Chondrocyte (in vitro differentiated cells): ENCODE measurements around the gene TCTN1. TPM values are rescaled to one million over a fixed set of nuclear protein-coding genes. Genes with fewer than 3 reads are reported as not detected.
"Not testable (repeated sequence)": the region's sequence is repeated elsewhere in the genome, so short reads cannot be mapped to it uniquely, and the experiment has no call there.

Source experiments
- DNase-seq: peaks from one replicate; pipeline ENCODE4 v3.0.0; 2021; ENCODE audit warnings: mixed read lengths, low spot score
- H3K27ac Mint-ChIP-seq: one replicate; pipeline ENCODE4 v1.8.0; 2021; ENCODE audit warnings: mild to moderate bottlenecking, moderate library complexity, mixed read lengths; ENCODE audit not compliant: unreplicated experiment
- H3K27me3 Mint-ChIP-seq: 2 replicates; pipeline ENCODE4 v1.8.0; 2021; ENCODE audit warnings: low read depth, mixed read lengths
- H3K36me3 Mint-ChIP-seq: 2 replicates; pipeline ENCODE4 v1.8.0; 2021; ENCODE audit warnings: low read depth, mixed read lengths
- H3K4me1 Mint-ChIP-seq: 2 replicates; pipeline ENCODE4 v1.8.0; 2021; ENCODE audit warnings: low read depth, mild to moderate bottlenecking, mixed read lengths
- H3K4me3 Mint-ChIP-seq: one replicate; pipeline ENCODE4 v1.8.0; 2021; ENCODE audit warnings: mild to moderate bottlenecking, moderate library complexity, mixed read lengths; ENCODE audit not compliant: unreplicated experiment
- H3K9me3 Mint-ChIP-seq: 2 replicates; pipeline ENCODE4 v1.8.0; 2021; ENCODE audit warnings: low read depth, mixed read lengths
- total RNA-seq: library from RNA; stranded (reverse); gene quantifications from 3 replicates; pipeline ENCODE4 v1.2.1, GENCODE V29; 2021
- TF ChIP-seq, protein P1 (sequence below): fragments of 200-600 bp; sonication (generic); IDR thresholded peaks from 2 replicates; pipeline ENCODE4 v1.5.0; 2021; ENCODE audit warnings: antibody characterized with exemption, mild to moderate bottlenecking, moderate library complexity

TCTN1 gene
- total RNA-seq, 1 donor from 2014 or later, result 32.9 TPM

DNA sequence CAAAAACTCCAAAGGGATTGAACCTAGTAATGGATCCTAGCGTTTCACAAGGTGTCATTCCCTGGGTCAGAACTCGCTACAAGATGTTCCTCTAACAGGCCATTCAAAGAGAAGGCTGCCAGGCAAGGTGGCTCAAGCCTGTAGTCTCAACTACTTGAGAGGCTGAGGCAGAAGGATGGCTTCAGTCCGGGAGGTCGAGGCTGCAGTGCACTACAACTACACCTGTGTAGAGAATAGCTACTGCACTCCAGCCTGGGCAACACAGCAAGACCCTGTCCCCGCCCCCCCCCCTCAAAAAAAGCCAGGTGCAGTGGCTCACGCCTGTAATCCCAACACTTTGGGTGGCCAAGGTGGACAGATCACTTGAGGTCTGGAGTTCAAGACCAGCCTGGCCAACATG is 45.2 kb upstream of the TCTN1 start:
- peaks cover 5% of the 10 kb centered on the region for H3K36me3 Mint-ChIP-seq
- H3K4me1 Mint-ChIP-seq, result peaks cover 24% of the 10 kb centered on the region
- no peak overlapping the region for H3K27ac Mint-ChIP-seq
- peaks cover 10% of the 10 kb centered on the region for H3K9me3 Mint-ChIP-seq
- H3K4me3 Mint-ChIP-seq, result no peak overlapping the region
- DNase-seq, result no peak
- H3K27me3 Mint-ChIP-seq, result no peaks in the 10 kb centered on the region
- TF ChIP-seq, protein P1, sequence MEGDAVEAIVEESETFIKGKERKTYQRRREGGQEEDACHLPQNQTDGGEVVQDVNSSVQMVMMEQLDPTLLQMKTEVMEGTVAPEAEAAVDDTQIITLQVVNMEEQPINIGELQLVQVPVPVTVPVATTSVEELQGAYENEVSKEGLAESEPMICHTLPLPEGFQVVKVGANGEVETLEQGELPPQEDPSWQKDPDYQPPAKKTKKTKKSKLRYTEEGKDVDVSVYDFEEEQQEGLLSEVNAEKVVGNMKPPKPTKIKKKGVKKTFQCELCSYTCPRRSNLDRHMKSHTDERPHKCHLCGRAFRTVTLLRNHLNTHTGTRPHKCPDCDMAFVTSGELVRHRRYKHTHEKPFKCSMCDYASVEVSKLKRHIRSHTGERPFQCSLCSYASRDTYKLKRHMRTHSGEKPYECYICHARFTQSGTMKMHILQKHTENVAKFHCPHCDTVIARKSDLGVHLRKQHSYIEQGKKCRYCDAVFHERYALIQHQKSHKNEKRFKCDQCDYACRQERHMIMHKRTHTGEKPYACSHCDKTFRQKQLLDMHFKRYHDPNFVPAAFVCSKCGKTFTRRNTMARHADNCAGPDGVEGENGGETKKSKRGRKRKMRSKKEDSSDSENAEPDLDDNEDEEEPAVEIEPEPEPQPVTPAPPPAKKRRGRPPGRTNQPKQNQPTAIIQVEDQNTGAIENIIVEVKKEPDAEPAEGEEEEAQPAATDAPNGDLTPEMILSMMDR, result no peak

DNA sequence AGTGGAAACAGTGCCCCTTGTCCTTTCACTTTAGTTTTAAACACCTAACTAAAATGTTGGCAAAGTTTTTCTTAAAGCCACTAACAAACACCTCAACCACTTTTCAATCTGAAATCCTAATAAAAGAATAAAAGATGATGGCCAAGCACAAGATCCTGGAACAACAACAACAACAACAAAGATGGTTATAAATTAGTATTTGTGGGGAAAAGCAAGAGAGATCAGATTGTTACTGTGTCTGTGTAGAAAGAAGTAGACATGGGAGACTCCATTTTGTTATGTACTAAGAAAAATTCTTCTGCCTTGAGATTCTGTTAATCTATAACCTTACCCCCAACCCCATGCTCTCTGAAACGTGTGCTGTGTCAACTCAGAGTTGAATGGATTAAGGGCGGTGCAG is 44.1 kb upstream of the TCTN1 start:
- not testable (repeated sequence) for H3K27ac Mint-ChIP-seq, H3K27me3 Mint-ChIP-seq, DNase-seq, H3K4me3 Mint-ChIP-seq, H3K36me3 Mint-ChIP-seq
- peaks cover 17% of the 10 kb centered on the region for H3K4me1 Mint-ChIP-seq
- peaks cover 10% of the 10 kb centered on the region for H3K9me3 Mint-ChIP-seq

DNA sequence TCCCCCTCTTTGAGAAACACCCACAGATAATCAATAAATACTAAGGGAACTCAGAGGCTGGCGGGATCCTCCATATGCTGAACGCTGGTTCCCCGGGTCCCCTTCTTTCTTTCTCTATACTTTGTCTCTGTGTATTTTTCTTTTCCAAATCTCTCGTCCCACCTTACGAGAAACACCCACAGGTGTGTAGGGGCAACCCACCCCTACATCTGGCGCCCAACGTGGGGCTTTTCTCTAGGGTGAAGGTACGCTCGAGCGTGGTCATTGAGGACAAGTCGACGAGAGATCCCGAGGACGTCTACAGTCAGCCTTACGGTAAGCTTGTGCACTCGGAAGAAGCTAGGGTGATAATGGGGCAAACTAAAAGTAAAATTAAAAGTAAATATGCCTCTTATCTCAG is 43.1 kb upstream of the TCTN1 start:
- not testable (repeated sequence) for H3K27me3 Mint-ChIP-seq, H3K36me3 Mint-ChIP-seq, H3K4me3 Mint-ChIP-seq, H3K27ac Mint-ChIP-seq, DNase-seq
- Mint-ChIP-seq H3K9me3 (peaks cover 10% of the 10 kb centered on the region), H3K4me1 (peaks cover 13% of the 10 kb centered on the region)

DNA sequence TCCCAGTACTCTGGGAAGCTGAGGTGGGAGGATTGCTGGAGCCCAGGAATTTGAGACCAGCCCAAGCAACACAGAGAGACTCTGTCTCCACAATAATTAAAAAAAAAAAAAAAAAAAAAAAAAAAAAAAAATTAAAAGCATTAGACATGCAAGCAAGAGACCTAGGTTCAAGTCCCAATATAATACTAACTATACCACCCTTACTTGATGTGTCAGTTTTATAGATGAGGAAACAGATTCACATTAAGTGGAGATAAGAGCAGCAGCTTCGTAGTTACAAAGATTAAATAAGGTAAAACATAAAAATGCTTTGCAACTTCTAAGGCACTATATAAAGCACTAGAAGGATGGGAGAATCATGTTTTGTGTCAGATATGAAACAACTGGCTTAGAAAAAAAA is 39.9 kb upstream of the TCTN1 start:
- peaks cover 24% of the 10 kb centered on the region for H3K4me1 Mint-ChIP-seq
- peaks cover 10% of the 10 kb centered on the region for H3K9me3 Mint-ChIP-seq
- H3K27ac Mint-ChIP-seq, result no peak overlapping the region
- no peaks in the 10 kb centered on the region for H3K27me3 Mint-ChIP-seq
- H3K36me3 Mint-ChIP-seq, result peaks cover 5% of the 10 kb centered on the region
- TF ChIP-seq, protein P1, result no peak
- DNase-seq, result no peak
- H3K4me3 Mint-ChIP-seq, result no peak overlapping the region

DNA sequence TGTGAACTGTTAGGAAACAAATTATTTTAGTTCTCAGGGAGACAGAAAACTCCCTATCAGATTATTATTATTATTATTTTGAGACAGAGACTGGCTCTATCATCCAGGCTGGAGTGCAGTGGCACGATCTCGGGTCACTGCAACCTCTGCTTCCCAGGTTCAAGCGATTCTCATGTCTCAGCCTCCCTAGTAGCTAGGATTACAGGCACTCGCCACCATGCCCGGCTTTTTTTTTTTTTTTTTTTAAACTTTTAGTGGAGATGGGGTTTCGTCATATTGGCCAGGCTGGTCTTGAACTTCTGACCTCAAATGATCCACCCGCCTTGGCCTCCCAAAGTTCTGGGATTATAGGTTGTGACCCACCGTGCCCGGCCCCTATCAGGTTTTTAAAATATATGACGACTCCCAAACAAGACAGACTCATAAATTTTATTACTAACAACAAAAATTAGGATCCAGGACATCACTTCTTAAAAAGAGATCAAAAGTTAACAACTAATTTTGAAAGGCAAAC is 39.2 kb upstream of the TCTN1 start:
- not testable (repeated sequence) for H3K4me3 Mint-ChIP-seq

DNA sequence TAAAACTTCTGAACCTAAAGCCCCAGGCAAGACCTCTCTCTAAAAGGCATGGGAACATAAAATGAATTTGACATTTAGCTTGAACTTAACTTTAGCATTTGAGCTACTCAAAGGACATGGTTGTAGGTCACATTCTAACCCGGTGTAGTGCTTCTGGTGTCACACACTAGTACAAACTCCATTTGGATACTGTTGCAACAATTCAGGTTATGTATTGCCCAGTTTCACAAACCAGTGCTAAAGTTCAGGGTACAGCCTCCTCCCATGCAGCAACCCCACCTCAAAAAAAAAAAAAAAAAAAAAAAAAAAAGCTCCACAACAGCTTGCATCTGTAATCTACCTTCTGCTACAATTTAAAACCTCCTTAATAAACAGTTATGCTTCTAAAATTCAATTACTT is 38.6 kb upstream of the TCTN1 start:
- Mint-ChIP-seq H3K27ac (no peak overlapping the region), H3K4me3 (no peak overlapping the region), H3K4me1 (peaks cover 28% of the 10 kb centered on the region), H3K36me3 (peaks cover 2% of the 10 kb centered on the region), H3K27me3 (no peaks in the 10 kb centered on the region), H3K9me3 (peaks cover 7% of the 10 kb centered on the region)
- TF ChIP-seq, protein P1, result no peak
- no peak for DNase-seq

More for the DNA sequence above, 39.2 kb upstream of the TCTN1 start:
- H3K9me3 Mint-ChIP-seq, H3K27ac Mint-ChIP-seq, DNase-seq, H3K27me3 Mint-ChIP-seq, H3K36me3 Mint-ChIP-seq: not testable (repeated sequence)
- H3K4me1 Mint-ChIP-seq, result peaks cover 28% of the 10 kb centered on the region

DNA sequence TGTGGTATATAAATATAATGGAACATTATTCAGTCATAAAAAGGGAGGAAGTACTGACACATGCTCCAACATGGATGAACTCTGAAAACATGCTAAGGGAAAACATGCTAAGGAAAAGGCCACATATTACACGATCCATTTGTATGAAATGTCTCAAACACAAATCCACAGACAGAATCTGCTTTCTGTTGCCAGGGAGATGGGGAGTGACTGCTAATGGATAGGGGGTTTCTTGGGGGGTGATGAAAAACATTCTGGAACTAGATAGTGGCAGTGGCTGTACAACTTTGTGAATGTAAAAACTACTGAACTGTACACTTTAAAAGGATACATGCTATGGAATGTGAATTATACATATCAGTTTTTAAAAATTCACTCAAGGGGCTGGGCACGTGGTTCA is 37.4 kb upstream of the TCTN1 start:
- H3K27me3 Mint-ChIP-seq, result no peaks in the 10 kb centered on the region
- H3K4me3 Mint-ChIP-seq, result no peak overlapping the region
- peaks cover 5% of the 10 kb centered on the region for H3K9me3 Mint-ChIP-seq
- TF ChIP-seq, protein P1, result no peak
- H3K4me1 Mint-ChIP-seq, result peaks cover 35% of the 10 kb centered on the region
- H3K27ac Mint-ChIP-seq, result no peak overlapping the region
- no peak for DNase-seq
- H3K36me3 Mint-ChIP-seq, result no peaks in the 10 kb centered on the region
